HepG2 (cell line): ENCODE data around the gene DCST2. TPM values are rescaled to one million over a fixed set of nuclear protein-coding genes. Genes with fewer than 3 reads are reported as not detected.

ENCODE experiments used
- ARID2 ChIP-seq: sonication (generic); formaldehyde crosslinking; IDR thresholded peaks from 2 replicates; pipeline ENCODE4 v1.8.1; 2022; ENCODE audit warnings: mild to moderate bottlenecking, missing genetic modification reagents, borderline replicate concordance
- ARNT ChIP-seq: fragments of 450-650 bp; IDR thresholded peaks from 2 replicates; pipeline ENCODE4 v1.6.1; 2017
- ATF1 ChIP-seq: IDR thresholded peaks from 2 replicates; pipeline ENCODE4 v1.6.1; 2016; ENCODE audit warnings: mild to moderate bottlenecking, control low read depth
- CBX2 ChIP-seq, 2 experiments: fragments of 200-600 bp in 1 of 2; sonication (generic); formaldehyde crosslinking in 1 of 2; IDR thresholded peaks; 2 replicates each; pipeline versions ENCODE4 v1.7.0 to v1.8.1; 2018 to 2022; ENCODE audit warnings: low read depth in 2 of 2, low read length in 1 of 2, mild to moderate bottlenecking in 1 of 2, missing genetic modification reagents in 1 of 2
- EEA1 ChIP-seq: sonication (generic); formaldehyde crosslinking; IDR thresholded peaks from 2 replicates; pipeline ENCODE4 v1.5.1; 2020; ENCODE audit warnings: mild to moderate bottlenecking, missing genetic modification reagents, borderline replicate concordance
- FOSL1 ChIP-seq: sonication (generic); formaldehyde crosslinking; IDR thresholded peaks from 2 replicates; pipeline ENCODE4 v1.9.0; 2021; ENCODE audit warnings: missing genetic modification reagents, borderline replicate concordance
- HDAC1 ChIP-seq: sonication (generic); formaldehyde crosslinking; IDR thresholded peaks from 2 replicates; pipeline ENCODE4 v1.5.1; 2020; ENCODE audit warnings: mild to moderate bottlenecking, missing genetic modification reagents
- MBD4 ChIP-seq: IDR thresholded peaks from 2 replicates; pipeline ENCODE4 v1.6.1; 2012; ENCODE audit warnings: low read length, inconsistent platforms, borderline replicate concordance
- MLXIP ChIP-seq: sonication (generic); formaldehyde crosslinking; IDR thresholded peaks from 2 replicates; pipeline ENCODE4 v1.9.0; 2021; ENCODE audit warnings: missing genetic modification reagents, borderline replicate concordance
- MTA3 ChIP-seq: sonication (generic); formaldehyde crosslinking; IDR thresholded peaks from 2 replicates; pipeline ENCODE4 v1.4.0; 2020; ENCODE audit warnings: missing genetic modification reagents
- PHB2 ChIP-seq: fragments of 450-650 bp; IDR thresholded peaks from 2 replicates; pipeline ENCODE4 v1.6.1; 2018; ENCODE audit not compliant: partially characterized antibody
- PPARG ChIP-seq: conservative IDR thresholded peaks from 2 replicates; pipeline ENCODE4 v1.6.1; 2016; ENCODE audit warnings: missing biosample characterization, missing genetic modification reagents
- PRDM4 ChIP-seq: sonication (generic); formaldehyde crosslinking; IDR thresholded peaks from 2 replicates; pipeline ENCODE4 v1.9.0; 2021; ENCODE audit warnings: missing genetic modification reagents, borderline replicate concordance
- SMAD1 ChIP-seq: sonication (generic); formaldehyde crosslinking; IDR thresholded peaks from 2 replicates; pipeline ENCODE4 v1.4.0; 2020; ENCODE audit warnings: missing genetic modification reagents, low read depth, mild to moderate bottlenecking, borderline replicate concordance
- TMF1 ChIP-seq: sonication (generic); formaldehyde crosslinking; IDR thresholded peaks from 2 replicates; pipeline ENCODE4 v1.8.1; 2022; ENCODE audit warnings: low read depth, missing genetic modification reagents
- ZBTB33 ChIP-seq: sonication (generic); formaldehyde crosslinking; IDR thresholded peaks from 2 replicates; pipeline ENCODE4 v1.4.0; 2020; ENCODE audit warnings: missing genetic modification reagents
- ZNF18 ChIP-seq: sonication (generic); formaldehyde crosslinking; IDR thresholded peaks from 2 replicates; pipeline ENCODE4 v1.8.0; 2022; ENCODE audit warnings: mild to moderate bottlenecking, missing genetic modification reagents; ENCODE audit not compliant: insufficient replicate concordance
- ZNF230 ChIP-seq: sonication (generic); formaldehyde crosslinking; IDR thresholded peaks from 2 replicates; pipeline ENCODE4 v1.4.0; 2020; ENCODE audit warnings: mild to moderate bottlenecking, missing genetic modification reagents
- ZNF451 ChIP-seq: sonication (generic); formaldehyde crosslinking; IDR thresholded peaks from 2 replicates; pipeline ENCODE4 v1.5.0; 2020; ENCODE audit warnings: mild to moderate bottlenecking, missing genetic modification reagents
- ZNF850 ChIP-seq: sonication (generic); formaldehyde crosslinking; conservative IDR thresholded peaks from 2 replicates; pipeline ENCODE4 v1.9.0; 2021; ENCODE audit warnings: mild to moderate bottlenecking, missing genetic modification reagents
- ZSCAN22 ChIP-seq: sonication (generic); formaldehyde crosslinking; IDR thresholded peaks from 2 replicates; pipeline ENCODE4 v1.4.0; 2020; ENCODE audit warnings: mild to moderate bottlenecking, missing genetic modification reagents
- polyA plus RNA-seq, 8 experiments: library from polyadenylated mRNA; depleted of rRNA in 3 of 8; stranded (reverse) in 7 of 8; unstranded in 1 of 8; fragments of >200 nt; fragmentation: Illumina TruSeq in 4 of 8; extraction: Trizol in 4 of 8; gene quantifications; 2 replicates each; pipeline versions ENCODE4 v1.2.1 to v1.2.3, GENCODE V29; 2011 to 2016; ENCODE audit warnings: low read depth in 4 of 8, missing spikeins in 1 of 8, mixed read lengths in 1 of 8; ENCODE audit not compliant: insufficient read depth in 1 of 8
- total RNA-seq, 5 experiments: library from RNA; depleted of rRNA; stranded (reverse); fragments of >200 nt; fragmentation: Illumina TruSeq; extraction: Trizol; gene quantifications; 2 replicates each; pipeline ENCODE4 v1.2.3, GENCODE V29; 2016; ENCODE audit warnings: low read depth in 1 of 5

The DCST2 gene
- total and polyA plus RNA-seq, 2 of the 13 experiments (the other 11 are each of a cell fraction or from before 2014, with no cell fraction given), result 0.74 TPM; not detected in 1

- TF ChIP-seq PRDM4 (CRISPR knock-in tag) (no peak), ZSCAN22 (no peak), FOSL1 (CRISPR knock-in tag) (no peak), SMAD1 (CRISPR knock-in tag) (no peak), MTA3 (no peak), ATF1 (CRISPR knock-in tag) (no peak), ZBTB33 (CRISPR knock-in tag) (peak; percentile 49), EEA1 (CRISPR knock-in tag) (no peak), ZNF451 (CRISPR knock-in tag) (no peak), PPARG (0 out of 2 replicates have a peak, but pooled peaks have one; percentile 24), TMF1 (CRISPR knock-in tag) (no peak), ARID2 (CRISPR knock-in tag) (no peak), ZNF18 (CRISPR knock-in tag) (no peak), ARNT (no peak), PHB2 (no peak), CBX2 (IDR thresholded peaks at IDR 0.05; ENCODE audit: low read depth, low read length) (no peak), CBX2 (CRISPR knock-in tag; IDR thresholded peaks at IDR 0.05; ENCODE audit: low read depth) (no peak), ZNF230 (CRISPR knock-in tag) (no peak), ZNF850 (CRISPR knock-in tag) (no peak), MLXIP (CRISPR knock-in tag) (no peak), MBD4 (no peak), HDAC1 (CRISPR knock-in tag) (peak; percentile 37; the same call in 1 of the 2 replicates)
Measured at GRCh38 chr1:154999571-155000410, 33.8 kb downstream of the DCST2 start (continued).
